RWPE1 (cell line): ENCODE results near the gene PRKRA.

Experiments
- CTCF ChIA-PET: fragments of 350-600 bp; sonication (Branson Sonifier 250); formaldehyde crosslinking; extraction: SDS; loops from one replicate; lab custom pipeline; 2021; lab: Yijun Ruan, JAX
- POLR2A ChIA-PET: fragments of 400-600 bp; formaldehyde crosslinking; extraction: SDS; loops from one replicate; lab custom pipeline; 2020; ENCODE audit warnings: antibody characterized with exemption; ENCODE audit not compliant: low non-redundant PET; lab: Yijun Ruan, JAX
- DNase-seq: peaks from one replicate; pipeline ENCODE4 v3.0.0; 2012; ENCODE audit warnings: low spot score
- H3K27ac ChIP-seq: fragments of 450-650 bp; 2 replicates; pipeline ENCODE4 v1.5.1; 2017
- CTCF ChIP-seq: fragments of 450-650 bp; conservative IDR thresholded peaks from 2 replicates; pipeline ENCODE4 v1.5.1; 2017; ENCODE audit warnings: low read depth, mild to moderate bottlenecking

The PRKRA gene

GRCh38 chr2:178478439-178479274 is 27.7 kb upstream of the PRKRA start, which contains the start of gene FKBP7:
Gene FKBP7 (minus strand): TSS chr2:178478600. CDS start chr2:178478499, 101 bp downstream.
- TF ChIP-seq CTCF, result peak; percentile 78
- ChIA-PET POLR2A (no interaction called here), CTCF (no interaction called here)
- DNase-seq, result peak; percentile 80
- H3K27ac ChIP-seq, result peak within 1 kb of the TSS; percentile 90

- H3K27ac ChIP-seq, result peak overlapping the region; percentile 90
- CTCF ChIA-PET, result no interaction called here
- DNase-seq, result no peak
- POLR2A ChIA-PET, result no interaction called here
- no peak for TF ChIP-seq CTCF
Measured at GRCh38 chr2:178478130-178478438, 27.1 kb upstream of the PRKRA start.

GRCh38 chr2:178477443-178478129 is 26.6 kb upstream of the PRKRA start:
- no peak for TF ChIP-seq CTCF
- peak overlapping the region; percentile 90 for H3K27ac ChIP-seq
- DNase-seq, result no peak
- POLR2A ChIA-PET, result no interaction called here
- CTCF ChIA-PET, result no interaction called here

DNA sequence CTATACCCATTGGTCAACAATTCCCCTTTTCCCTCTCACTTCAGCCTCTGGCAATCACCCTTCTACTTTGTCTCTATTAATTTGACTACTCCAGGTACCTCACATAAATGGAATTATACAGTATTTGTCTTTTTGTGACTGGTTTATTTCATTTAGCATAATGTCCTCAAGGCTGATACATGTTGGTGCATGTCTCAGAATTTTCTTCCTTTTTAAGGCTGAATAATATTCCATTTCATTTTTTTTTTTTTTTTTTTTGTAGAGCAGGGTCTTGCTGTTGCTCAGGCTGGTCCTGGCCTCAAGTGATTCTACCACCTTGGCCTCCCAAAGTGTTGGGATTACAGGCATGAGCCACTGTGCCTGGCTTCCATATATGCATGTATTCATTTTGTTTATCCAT is 25.5 kb upstream of the PRKRA start:
- CTCF ChIA-PET, result interaction anchor here (0.6 kb wide), 1 partner anchor 13 kb away, joined by 3 read pairs; no protein-coding TSS in a partner anchor
- POLR2A ChIA-PET, result no interaction called here
- no peak overlapping the region for H3K27ac ChIP-seq
- no peak for DNase-seq
- no peak for TF ChIP-seq CTCF

- no peak for DNase-seq
Measured at GRCh38 chr2:178474560-178474959, 23.6 kb upstream of the PRKRA start.

More at GRCh38 chr2:178474560-178474959, 23.6 kb upstream of the PRKRA start:
- ChIA-PET POLR2A (no interaction called here), CTCF (no interaction called here)
- no peak for TF ChIP-seq CTCF
- H3K27ac ChIP-seq, result no peak overlapping the region
